ENCODE measurements around the gene SLC4A8.
A peak's percentile ranks its signal among the peaks of the same experiment; 100 is the strongest.

SLC4A8 gene

GRCh38 chr12:51522696-51523095, 98.1 kb downstream of the SLC4A8 start:
- DNase-seq (ENCODE audit: low read depth in 2 of 3, low spot score in 1 of 3): no peak

- no peak for DNase-seq (ENCODE audit: low read depth in 2 of 3, low spot score in 1 of 3)
Measured at GRCh38 chr12:51524386-51524901, 99.8 kb downstream of the SLC4A8 start.

GRCh38 chr12:51525518-51525917, 100.9 kb downstream of the SLC4A8 start:
- DNase-seq (ENCODE audit: low read depth in 2 of 3, low spot score in 1 of 3): no peak

GRCh38 chr12:51527966-51528365, 103.3 kb downstream of the SLC4A8 start:
- DNase-seq (ENCODE audit: low read depth in 2 of 3, low spot score in 1 of 3): no peak

GRCh38 chr12:51528852-51529650, 104.4 kb downstream of the SLC4A8 start:
- no peak for DNase-seq (ENCODE audit: low read depth in 2 of 3, low spot score in 1 of 3)

- no peak for DNase-seq (ENCODE audit: low read depth in 2 of 3, low spot score in 1 of 3)
Measured at GRCh38 chr12:51529651-51529970, 105.0 kb downstream of the SLC4A8 start.

- DNase-seq (ENCODE audit: low read depth in 2 of 3, low spot score in 1 of 3): no peak
Measured at GRCh38 chr12:51530208-51530607, 105.6 kb downstream of the SLC4A8 start.

- no peak for DNase-seq (ENCODE audit: low read depth in 2 of 3, low spot score in 1 of 3)
Measured at GRCh38 chr12:51531284-51531977, 106.8 kb downstream of the SLC4A8 start.

- DNase-seq (ENCODE audit: low read depth in 2 of 3, low spot score in 1 of 3): peak; percentile 58 to 79 (median 60)
Measured at GRCh38 chr12:51531978-51532497, 107.4 kb downstream of the SLC4A8 start.

- no peak for DNase-seq (ENCODE audit: low read depth in 2 of 3, low spot score in 1 of 3)
Measured at GRCh38 chr12:51533799-51534198, 109.2 kb downstream of the SLC4A8 start.

GRCh38 chr12:51534216-51535074, 109.8 kb downstream of the SLC4A8 start:
- no peak for DNase-seq (ENCODE audit: low read depth in 2 of 3, low spot score in 1 of 3)

- DNase-seq (ENCODE audit: low read depth in 2 of 3, low spot score in 1 of 3): no peak
Measured at GRCh38 chr12:51536159-51536558, 111.5 kb downstream of the SLC4A8 start.

GRCh38 chr12:51538149-51538548, 113.5 kb downstream of the SLC4A8 start:
- no peak for DNase-seq (ENCODE audit: low read depth in 2 of 3, low spot score in 1 of 3)

GRCh38 chr12:51538599-51538998, 114.0 kb downstream of the SLC4A8 start:
- DNase-seq (ENCODE audit: low read depth in 2 of 3, low spot score in 1 of 3): no peak

- DNase-seq (ENCODE audit: low read depth in 2 of 3, low spot score in 1 of 3): no peak
Measured at GRCh38 chr12:51540996-51541395, 116.4 kb downstream of the SLC4A8 start.

GRCh38 chr12:51546097-51546496, 121.5 kb downstream of the SLC4A8 start:
- DNase-seq (ENCODE audit: low read depth in 2 of 3, low spot score in 1 of 3): no peak

GRCh38 chr12:51547606-51548005, 123.0 kb downstream of the SLC4A8 start:
- DNase-seq (ENCODE audit: low read depth in 2 of 3, low spot score in 1 of 3): no peak

GRCh38 chr12:51548241-51548640, 123.6 kb downstream of the SLC4A8 start:
- DNase-seq (ENCODE audit: low read depth in 2 of 3, low spot score in 1 of 3): no peak

- DNase-seq (ENCODE audit: low read depth in 2 of 3, low spot score in 1 of 3): no peak
Measured at GRCh38 chr12:51549637-51550036, 125.0 kb downstream of the SLC4A8 start.

Data from stimulated activated CD4-positive, alpha-beta T cell treated with anti-CD3 and anti-CD28 coated beads, Interleukin-12 subunit alpha, Interleukin-12 subunit beta, amount 100 ng/mL, for 48 hours (primary cell).